Upper lobe of right lung (tissue), 1 donor: Measurements from ENCODE around the gene CCDC69. TPM values are rescaled to one million over a fixed set of nuclear protein-coding genes. Genes with fewer than 3 reads are reported as not detected.

Experiments used
- ATAC-seq: fragments of 200-7000 bp; cut with Tn5 transposase; one replicate; pipeline ENCODE4 v1.9.1; 2020; ENCODE audit warnings: mild to moderate bottlenecking, moderate library complexity
- DNase-seq: peaks from one replicate; pipeline ENCODE4 v3.0.0-alpha.2; 2020
- H3K27ac ChIP-seq: fragments of 200-600 bp; one replicate; pipeline ENCODE4 v1.8.0; 2022
- H3K27me3 ChIP-seq: fragments of 200-600 bp; one replicate; pipeline ENCODE4 v1.8.0; 2022; ENCODE audit warnings: mild to moderate bottlenecking
- H3K36me3 ChIP-seq: fragments of 200-600 bp; one replicate; pipeline ENCODE4 v1.8.0; 2022
- H3K4me1 ChIP-seq: fragments of 200-600 bp; one replicate; pipeline ENCODE4 v1.8.0; 2022
- H3K4me3 ChIP-seq: fragments of 200-600 bp; one replicate; pipeline ENCODE4 v1.8.0; 2022; ENCODE audit warnings: mild to moderate bottlenecking
- H3K9me3 ChIP-seq: fragments of 200-600 bp; one replicate; pipeline ENCODE4 v1.8.0; 2022
- intact Hi-C: fragments of 100-400 bp; cut with DNase I; formaldehyde crosslinking; loops from one replicate; pipeline ENCODE4 v1.11.0; 2022
- total RNA-seq: library from RNA; stranded (reverse); fragmentation: NEBNext Ultra II Directional; extraction: Animal tissue kit (Norgen Biotek cat#: 25700); gene quantifications from one replicate; pipeline ENCODE4 v1.2.1, GENCODE V29; 2021
- TF ChIP-seq, protein P1 (sequence below): fragments of 200-600 bp; IDR thresholded peaks from one replicate; pipeline ENCODE4 v1.8.0; 2022; ENCODE audit warnings: antibody characterized with exemption
- donor health status: DM: no; HTN: yes; CAD: no; lungs with severe emphysema.

CCDC69 gene
- total RNA-seq, 1 donor from 2014 or later: 81.9 TPM

DNA sequence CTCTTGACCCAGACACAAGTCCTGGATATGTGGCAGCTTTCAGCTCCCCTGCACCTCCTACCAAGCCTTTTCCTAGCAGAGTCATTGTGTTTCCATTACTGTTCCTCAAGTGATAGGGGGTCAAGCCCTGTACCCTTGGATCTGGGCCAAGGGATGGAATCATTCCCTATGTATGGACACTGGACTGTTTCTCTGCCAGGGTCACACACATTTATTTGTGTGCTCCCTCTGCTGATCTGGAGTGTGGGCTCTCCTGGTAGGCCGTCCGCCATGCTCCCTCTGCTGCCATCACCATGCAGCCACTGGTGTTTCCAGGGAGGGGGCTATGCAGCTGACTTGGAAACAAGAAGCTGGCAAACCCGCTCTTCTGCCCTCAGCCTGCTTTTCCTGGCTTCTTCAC is 38.6 kb upstream of the CCDC69 start:
- no peak overlapping the region for H3K4me3 ChIP-seq
- TF ChIP-seq, protein P1, sequence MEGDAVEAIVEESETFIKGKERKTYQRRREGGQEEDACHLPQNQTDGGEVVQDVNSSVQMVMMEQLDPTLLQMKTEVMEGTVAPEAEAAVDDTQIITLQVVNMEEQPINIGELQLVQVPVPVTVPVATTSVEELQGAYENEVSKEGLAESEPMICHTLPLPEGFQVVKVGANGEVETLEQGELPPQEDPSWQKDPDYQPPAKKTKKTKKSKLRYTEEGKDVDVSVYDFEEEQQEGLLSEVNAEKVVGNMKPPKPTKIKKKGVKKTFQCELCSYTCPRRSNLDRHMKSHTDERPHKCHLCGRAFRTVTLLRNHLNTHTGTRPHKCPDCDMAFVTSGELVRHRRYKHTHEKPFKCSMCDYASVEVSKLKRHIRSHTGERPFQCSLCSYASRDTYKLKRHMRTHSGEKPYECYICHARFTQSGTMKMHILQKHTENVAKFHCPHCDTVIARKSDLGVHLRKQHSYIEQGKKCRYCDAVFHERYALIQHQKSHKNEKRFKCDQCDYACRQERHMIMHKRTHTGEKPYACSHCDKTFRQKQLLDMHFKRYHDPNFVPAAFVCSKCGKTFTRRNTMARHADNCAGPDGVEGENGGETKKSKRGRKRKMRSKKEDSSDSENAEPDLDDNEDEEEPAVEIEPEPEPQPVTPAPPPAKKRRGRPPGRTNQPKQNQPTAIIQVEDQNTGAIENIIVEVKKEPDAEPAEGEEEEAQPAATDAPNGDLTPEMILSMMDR: no peak
- no peaks in the 10 kb centered on the region for H3K27me3 ChIP-seq
- ATAC-seq (no peak), DNase-seq (no peak)
- H3K27ac ChIP-seq: no peak overlapping the region
- peaks cover 34% of the 10 kb centered on the region for H3K36me3 ChIP-seq
- H3K9me3 ChIP-seq: no peaks in the 10 kb centered on the region
- H3K4me1 ChIP-seq: peaks cover 3% of the 10 kb centered on the region
- intact Hi-C loops: no loop called here

DNA sequence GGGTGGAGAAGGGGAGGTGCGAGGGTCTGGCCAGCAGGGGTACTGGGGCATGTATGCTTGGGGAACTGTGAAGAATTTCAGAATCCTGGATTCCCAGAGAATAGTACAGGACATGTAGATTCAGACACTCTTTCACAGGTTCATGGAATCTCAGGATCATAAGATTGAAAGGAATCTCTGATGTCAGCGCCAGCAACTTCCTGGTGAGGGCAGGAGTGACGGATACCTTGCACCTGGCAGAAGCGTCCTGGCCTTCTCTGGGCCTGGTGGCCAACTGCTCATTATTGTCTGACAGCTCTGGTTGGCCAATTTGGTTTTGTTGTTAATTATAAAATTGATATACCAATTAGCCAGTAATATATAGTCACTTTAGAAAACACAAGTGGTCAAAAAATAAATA is 36.0 kb upstream of the CCDC69 start:
- H3K9me3 ChIP-seq: no peaks in the 10 kb centered on the region
- no peak for ATAC-seq
- no peaks in the 10 kb centered on the region for H3K27me3 ChIP-seq
- TF ChIP-seq, protein P1: no peak
- peaks cover 3% of the 10 kb centered on the region for H3K4me1 ChIP-seq
- H3K27ac ChIP-seq: no peak overlapping the region
- peaks cover 17% of the 10 kb centered on the region for H3K36me3 ChIP-seq
- H3K4me3 ChIP-seq: no peak overlapping the region
- intact Hi-C loops: no loop called here
- DNase-seq: no peak

DNA sequence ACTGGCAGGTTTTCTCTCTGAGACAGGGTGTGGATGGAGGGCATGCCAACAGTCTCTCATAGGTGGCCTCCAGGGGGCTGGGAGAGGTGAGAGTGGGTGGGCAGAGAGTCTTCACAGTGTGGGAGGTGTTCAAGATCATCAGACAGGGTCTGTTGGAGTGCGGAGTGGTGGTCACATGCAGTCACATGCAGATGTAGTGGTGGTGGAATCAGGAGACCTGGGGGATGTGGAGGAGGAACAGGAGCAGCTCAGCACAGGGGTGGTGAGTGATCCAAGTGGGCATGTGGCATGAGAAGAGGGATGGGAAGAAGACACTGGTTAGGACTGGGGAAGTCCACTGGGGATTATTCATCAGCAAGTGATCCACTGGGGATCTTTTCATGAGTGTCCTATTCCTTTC is 34.9 kb upstream of the CCDC69 start:
- H3K4me1 ChIP-seq: peaks cover 12% of the 10 kb centered on the region
- no peak overlapping the region for H3K27ac ChIP-seq
- DNase-seq (peak; percentile 64), ATAC-seq (peak; percentile 4)
- no peaks in the 10 kb centered on the region for H3K27me3 ChIP-seq
- H3K36me3 ChIP-seq: peaks cover 17% of the 10 kb centered on the region
- TF ChIP-seq, protein P1: no peak
- intact Hi-C loops: no loop called here
- H3K9me3 ChIP-seq: no peaks in the 10 kb centered on the region
- no peak overlapping the region for H3K4me3 ChIP-seq

DNA sequence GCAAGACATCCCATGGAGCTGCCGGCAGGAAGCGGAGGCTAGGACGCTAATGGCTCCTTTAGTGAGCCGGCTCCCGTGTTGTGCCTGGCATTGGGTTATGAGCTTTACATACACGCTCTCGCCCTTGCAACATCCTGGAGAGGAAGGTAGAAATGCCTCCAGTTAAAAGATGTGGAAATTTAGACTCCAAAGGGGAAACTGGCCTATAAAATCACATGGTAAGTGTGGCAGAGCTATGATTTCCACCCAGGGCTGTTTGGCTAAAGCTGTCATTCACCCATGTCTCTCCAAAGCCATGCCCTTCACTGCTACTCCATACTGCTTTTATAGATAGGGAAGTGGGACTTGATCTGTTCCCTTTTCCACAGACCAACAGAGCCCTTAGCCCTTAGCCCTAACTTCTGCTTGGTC is 34.3 kb upstream of the CCDC69 start:
- Histone ChIP-seq H3K4me3 (no peak overlapping the region), H3K36me3 (peaks cover 17% of the 10 kb centered on the region), H3K27ac (peak overlapping the region; percentile 9), H3K27me3 (no peaks in the 10 kb centered on the region), H3K4me1 (peaks cover 15% of the 10 kb centered on the region), H3K9me3 (no peaks in the 10 kb centered on the region)
- TF ChIP-seq, protein P1: no peak
- DNase-seq (no peak), ATAC-seq (peak; percentile 87)
- intact Hi-C loops: no loop called here

DNA sequence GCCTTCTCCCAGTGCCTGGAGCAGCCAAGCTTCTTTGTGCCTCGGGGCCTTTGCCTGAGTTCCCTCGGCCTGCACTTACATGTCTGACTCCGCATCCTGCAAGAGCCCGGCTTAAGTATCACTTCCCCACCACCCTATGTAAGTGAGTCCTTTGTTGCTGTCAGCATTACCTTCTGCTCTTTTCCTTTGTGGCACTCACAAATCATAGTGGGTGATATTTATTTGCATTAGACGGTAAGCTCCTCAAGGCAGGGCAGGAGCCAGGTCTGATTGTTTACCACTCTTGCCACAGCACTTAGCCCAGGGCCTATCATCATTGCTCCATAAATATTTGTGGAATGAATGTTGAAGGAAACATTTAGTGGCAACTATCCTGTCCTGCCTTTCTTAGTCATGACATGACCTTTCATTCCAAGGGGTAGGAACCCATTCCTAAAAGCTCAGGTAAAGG is 33.9 kb upstream of the CCDC69 start:
- H3K27me3 ChIP-seq: no peaks in the 10 kb centered on the region
- DNase-seq (no peak), ATAC-seq (no peak)
- TF ChIP-seq, protein P1: no peak
- no peaks in the 10 kb centered on the region for H3K9me3 ChIP-seq
- no peak overlapping the region for H3K4me3 ChIP-seq
- H3K4me1 ChIP-seq: peaks cover 15% of the 10 kb centered on the region
- H3K27ac ChIP-seq: peak overlapping the region; percentile 9
- intact Hi-C loops: no loop called here
- H3K36me3 ChIP-seq: peaks cover 16% of the 10 kb centered on the region
